ENCODE data around the gene MAN1A1. TPM values are rescaled to one million over a fixed set of nuclear protein-coding genes. Genes with fewer than 3 reads are reported as not detected.
A peak's percentile ranks its signal among the peaks of the same experiment; 100 is the strongest.

Gene MAN1A1
- total RNA-seq, 1 donor from 2014 or later, result 17.2 TPM

DNA sequence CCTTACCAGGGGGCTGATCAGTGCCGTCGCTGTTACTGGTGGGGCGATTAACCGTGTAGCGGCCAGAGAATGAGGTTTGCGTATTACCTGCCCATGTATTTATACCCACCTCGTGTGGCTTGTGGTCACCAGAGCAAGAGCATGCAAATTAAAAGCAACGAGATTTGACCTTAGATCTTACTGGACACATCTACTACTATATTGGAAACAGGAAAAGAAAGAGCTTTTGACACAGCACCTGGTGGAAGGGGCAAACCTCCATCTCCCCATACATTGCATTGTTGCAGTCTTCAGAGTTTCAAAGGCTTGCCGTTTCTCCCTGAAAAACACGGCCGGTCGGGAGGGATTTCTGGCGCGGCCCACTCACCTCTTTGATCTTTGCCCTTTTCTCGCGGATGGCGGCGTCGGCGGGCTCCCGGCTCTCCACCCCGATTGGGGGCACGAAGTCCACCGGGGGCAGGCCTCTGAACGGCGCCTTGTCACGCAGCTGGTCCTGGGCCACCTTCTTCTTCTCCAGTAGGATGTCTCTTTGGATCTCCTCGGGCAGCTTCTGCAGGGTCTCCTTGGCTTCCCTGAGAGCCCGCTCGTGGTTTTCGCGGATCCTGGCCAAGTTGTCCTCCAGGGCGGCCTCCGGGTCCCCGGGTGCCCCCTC is 1.3 kb downstream of the MAN1A1 start:
- no peak for ATAC-seq (ENCODE audit: poor library complexity)
- intact Hi-C loops (cut with DNase I), result loop anchor here (10.0 kb wide), 1 partner anchor 203 kb away; no protein-coding TSS in a partner anchor
- peak; percentile 54 for DNase-seq

DNA sequence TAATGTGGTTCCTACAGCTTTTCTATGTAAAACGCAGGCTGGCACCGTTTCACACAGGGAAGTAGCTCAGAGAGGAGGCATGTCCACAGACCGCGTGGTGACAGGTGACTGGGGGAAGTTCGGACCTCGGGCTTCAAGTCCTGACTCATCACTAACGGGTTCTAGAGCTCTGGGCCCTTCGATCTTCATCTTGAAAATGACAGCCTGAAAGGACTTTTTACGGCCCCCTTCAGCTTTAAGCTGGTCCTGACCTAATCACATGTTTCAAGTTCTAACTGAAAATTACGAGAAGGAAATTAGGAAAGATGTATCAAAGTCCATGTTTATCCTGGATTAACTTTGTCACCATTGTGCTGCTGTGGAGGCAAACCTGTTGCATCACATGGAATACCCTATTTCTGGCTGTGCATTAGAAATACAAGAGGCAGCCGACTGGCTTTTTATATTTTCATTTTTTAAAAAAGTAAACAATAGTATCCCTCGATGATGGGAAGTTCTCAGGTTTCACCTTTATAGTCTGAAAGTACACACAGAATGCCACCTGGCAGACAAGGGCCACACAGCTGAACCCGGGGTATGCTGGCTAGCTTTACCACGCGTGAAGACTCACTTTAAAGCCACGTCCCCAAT is 2.0 kb downstream of the MAN1A1 start:
- DNase-seq (peak; percentile 57), ATAC-seq (ENCODE audit: poor library complexity) (no peak)
- intact Hi-C loops (cut with DNase I), result loop anchor here (10.0 kb wide), 1 partner anchor 203 kb away; no protein-coding TSS in a partner anchor

DNA sequence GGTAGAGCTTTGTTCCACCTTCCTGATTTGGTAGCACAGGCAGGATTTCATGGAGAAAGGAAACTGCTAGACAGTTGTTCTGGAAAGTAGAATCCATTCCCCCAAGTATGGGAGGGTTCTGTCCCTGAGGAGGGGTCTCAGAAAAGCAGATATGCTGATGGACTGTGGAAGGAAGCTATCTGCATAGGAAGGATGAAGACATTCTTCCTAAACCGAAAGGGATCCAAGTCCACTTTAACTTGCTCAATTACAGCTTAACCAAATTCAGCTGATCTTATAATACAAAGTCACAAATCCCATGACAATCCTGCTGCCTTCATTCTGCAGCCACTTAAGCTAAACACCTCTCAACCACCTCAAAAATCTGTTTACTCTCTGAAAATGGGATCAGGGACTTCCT is 2.6 kb downstream of the MAN1A1 start:
- ATAC-seq (ENCODE audit: poor library complexity) (no peak), DNase-seq (no peak)
- intact Hi-C loops (cut with DNase I), result loop anchor here (10.0 kb wide), 1 partner anchor 202 kb away; no protein-coding TSS in a partner anchor

DNA sequence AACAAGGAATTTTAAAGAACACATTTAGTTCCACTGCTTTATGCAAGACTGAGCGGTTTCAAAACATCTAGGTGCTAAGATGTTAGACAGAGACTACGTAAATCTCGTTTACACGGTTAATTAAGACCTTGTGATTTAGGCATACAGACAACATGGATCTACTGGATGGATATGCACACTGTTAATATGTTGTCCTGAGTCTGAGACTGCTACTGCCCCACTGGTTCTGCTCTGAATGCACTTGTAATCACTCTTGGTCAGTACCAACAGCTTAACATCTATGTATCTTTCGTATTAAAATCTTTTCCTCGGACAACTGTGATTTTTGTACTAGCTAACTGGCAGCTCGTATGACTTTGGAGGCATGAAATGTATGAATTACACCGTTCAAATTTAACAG is 3.1 kb downstream of the MAN1A1 start:
- no peak for ATAC-seq (ENCODE audit: poor library complexity)
- no peak for DNase-seq
- intact Hi-C loops (cut with DNase I), result loop anchor here (10.0 kb wide), 1 partner anchor 202 kb away; no protein-coding TSS in a partner anchor

DNA sequence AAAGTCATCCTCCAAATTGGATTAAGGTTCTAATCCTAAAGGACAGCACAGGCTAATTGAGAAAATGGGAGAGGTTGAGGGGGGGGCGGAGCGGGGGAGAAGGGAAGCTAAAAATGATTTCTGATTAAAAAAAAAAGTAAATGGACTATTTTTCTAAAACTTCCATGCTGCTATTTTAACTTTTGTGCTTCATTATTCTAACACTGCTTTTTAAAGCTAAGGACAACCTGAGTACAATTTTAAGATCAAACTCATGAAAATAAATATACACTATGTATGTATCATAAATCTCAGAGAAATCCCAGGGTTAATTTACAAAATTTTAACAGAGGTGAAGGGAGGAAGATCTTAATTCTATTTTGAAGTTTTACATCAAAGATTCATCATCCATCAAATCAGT is 4.4 kb downstream of the MAN1A1 start:
- DNase-seq (no peak), ATAC-seq (ENCODE audit: poor library complexity) (no peak)
- intact Hi-C loops (cut with DNase I), result loop anchor here (10.0 kb wide), 1 partner anchor 200 kb away; no protein-coding TSS in a partner anchor

DNA sequence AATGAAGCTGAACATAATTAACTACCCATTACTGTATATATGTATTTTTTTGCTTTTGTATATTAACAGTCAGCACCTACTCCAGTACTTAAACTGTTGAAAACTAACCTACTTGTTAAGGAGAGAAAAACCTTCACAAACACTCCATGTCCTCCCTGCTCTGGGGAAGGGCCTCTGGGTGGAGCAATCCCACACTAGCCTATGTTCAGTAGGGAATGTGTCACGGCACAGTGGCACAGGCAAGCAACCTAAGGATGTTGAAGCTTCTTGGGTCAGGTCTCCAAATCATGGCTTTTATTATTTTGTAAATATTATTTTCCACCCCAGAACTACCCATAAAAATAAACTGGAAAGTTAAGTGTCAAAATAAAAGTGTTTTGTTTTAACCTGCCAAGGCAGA is 5.3 kb downstream of the MAN1A1 start:
- DNase-seq, result no peak
- intact Hi-C loops (cut with DNase I), result loop anchor here (10.0 kb wide), 1 partner anchor 200 kb away; no protein-coding TSS in a partner anchor
- ATAC-seq (ENCODE audit: poor library complexity), result no peak

DNA sequence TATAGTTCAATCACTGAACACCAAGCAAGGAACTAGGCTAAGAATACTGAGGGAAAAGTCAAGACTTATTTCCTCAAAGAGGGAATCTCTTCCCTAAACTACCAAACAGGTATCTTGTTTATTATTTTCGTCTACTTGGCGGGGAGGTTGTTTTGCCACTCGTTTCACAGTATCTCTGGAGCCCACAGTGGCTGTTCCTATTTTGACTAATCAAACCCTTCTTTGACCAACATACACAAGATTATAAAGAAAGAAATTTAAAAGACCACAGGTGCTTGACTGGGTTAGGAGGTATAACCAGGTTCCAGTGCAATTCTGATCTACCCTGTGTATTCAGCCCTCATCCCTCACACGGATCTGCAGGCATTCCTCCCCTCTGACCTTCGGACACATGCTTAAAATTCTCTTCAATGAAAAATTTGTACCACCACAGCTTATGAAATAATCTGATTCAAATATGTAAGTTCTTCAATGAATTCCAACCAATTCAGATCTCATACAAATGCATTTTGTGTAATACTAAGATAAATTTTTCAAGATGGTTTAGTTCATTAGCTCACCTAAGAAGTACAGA is 5.9 kb downstream of the MAN1A1 start:
- DNase-seq (no peak), ATAC-seq (ENCODE audit: poor library complexity) (no peak)
- intact Hi-C loops (cut with DNase I), result loop anchor here (10.0 kb wide), 1 partner anchor 199 kb away; no protein-coding TSS in a partner anchor

DNA sequence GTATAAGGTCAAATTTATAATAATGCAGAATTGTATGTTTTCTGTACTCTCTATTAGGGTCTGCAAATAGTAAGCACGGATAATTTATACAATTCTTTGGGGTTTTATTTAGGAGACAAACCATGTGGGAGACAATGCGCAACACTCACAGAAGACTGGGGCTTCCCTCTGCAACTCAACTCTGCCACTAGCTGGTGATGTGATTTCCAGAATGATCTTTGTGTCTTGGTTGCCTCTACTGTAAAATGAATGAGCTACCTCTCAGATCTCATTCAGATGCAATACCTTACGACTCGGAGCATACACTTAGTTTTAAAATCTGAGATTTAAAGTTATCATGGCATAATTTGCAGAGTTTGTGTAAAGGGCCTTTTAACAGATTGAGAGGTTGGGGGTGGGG is 6.4 kb downstream of the MAN1A1 start:
- ATAC-seq (ENCODE audit: poor library complexity) (no peak), DNase-seq (no peak)
- intact Hi-C loops (cut with DNase I), result loop anchor here (10.0 kb wide), 1 partner anchor 198 kb away; no protein-coding TSS in a partner anchor

DNA sequence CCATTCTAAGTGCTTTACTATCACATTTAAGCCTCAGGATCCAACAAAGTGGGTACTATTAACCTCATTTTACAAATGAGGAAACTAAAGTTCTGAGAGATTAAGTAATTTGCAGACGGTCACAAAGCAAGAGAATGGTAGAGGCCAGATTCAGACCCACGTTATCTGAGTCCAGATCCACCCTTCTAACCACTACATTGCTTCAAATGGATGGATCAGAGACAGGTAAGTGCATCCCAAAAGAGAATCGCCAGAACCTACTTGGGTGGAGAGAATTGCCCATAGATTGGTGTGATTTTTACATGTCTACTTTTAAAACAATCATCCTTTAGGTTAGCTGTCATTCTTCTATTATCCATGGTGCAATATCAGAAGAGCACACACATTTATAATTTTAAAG is 7.1 kb downstream of the MAN1A1 start:
- DNase-seq, result no peak
- intact Hi-C loops (cut with DNase I), result loop anchor here (10.0 kb wide), 1 partner anchor 198 kb away; no protein-coding TSS in a partner anchor
- no peak for ATAC-seq (ENCODE audit: poor library complexity)

DNA sequence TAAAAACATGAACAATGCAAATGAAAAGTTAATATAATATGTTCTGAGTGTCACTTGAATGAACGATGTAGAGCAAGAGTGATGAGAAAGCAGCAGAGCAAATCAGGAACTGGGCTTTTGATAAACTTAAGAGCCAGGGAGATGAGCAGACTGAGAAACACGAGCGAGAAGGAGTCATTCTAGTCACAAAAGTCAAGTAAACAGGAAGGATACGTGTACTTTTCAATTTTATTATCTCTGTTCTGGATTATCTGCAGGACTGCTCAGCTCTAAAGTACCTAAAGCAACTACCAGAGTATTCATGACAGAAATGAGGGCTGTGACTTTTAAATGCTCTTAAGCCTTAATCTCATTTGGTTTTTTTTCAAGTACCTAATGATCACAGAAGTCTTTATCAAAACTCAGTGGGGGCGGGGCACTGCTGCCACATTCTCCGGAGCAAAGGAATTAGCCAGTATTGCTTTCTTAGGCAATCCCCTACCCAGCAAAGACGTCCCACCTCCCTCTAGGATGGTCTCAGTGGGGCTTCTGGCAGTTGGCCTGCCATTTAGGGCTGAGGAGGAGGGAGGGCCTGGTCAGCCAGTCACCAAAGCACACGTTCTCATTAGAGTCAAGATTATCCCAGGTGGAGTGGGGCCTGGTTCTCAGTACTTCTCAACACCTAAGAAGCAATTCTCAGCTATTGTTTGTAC is 8.6 kb downstream of the MAN1A1 start:
- peak; percentile 36 for DNase-seq
- no peak for ATAC-seq (ENCODE audit: poor library complexity)
- intact Hi-C loops (cut with DNase I), result loop anchor here (10.0 kb wide), 1 partner anchor 196 kb away; no protein-coding TSS in a partner anchor

DNA sequence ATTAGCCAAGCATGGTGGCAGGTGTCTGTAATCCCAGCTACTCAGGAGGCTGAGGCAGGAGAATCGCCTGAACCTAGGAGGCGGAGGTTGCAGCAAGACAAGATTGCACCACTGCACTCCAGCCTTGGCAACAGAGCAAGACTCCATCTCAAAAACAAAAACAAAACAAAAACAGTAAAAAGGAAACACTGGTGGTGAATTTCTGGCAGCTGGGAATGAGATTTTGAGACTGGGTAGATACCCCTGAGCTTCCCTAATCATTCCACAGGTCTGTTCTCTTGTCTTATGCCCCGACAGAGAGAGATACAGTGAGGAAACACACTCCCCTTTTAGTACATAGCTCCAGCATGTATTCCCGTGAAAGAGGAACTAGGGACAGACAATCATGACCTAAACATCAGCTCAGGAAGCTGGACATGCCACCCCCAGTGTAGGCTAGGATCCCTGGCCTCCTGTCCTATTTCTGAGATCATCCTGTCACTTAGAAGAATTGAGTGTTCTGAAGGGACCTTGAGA is 9.6 kb downstream of the MAN1A1 start:
- ATAC-seq (ENCODE audit: poor library complexity) (peak; percentile 51), DNase-seq (peak; percentile 51)
- intact Hi-C loops (cut with DNase I), result loop anchor here (10.0 kb wide), 1 partner anchor 195 kb away; no protein-coding TSS in a partner anchor

DNA sequence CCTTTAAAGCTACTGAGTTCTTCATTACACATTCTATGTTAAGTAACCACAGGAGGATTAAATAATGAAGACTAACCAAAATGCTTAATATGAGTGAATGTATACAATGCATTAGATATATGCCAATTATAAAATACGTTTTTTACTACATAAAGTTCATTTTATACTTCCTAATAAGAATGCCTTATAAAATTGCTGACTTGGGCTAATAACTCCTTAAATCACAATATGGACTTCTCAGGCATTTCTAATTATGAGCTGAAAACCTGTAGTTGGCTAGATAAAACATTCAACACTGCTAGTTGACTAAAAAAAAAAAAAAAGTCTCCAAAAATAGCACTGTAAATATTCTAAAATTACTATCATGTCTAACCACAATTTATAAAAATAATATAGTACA is 11.8 kb downstream of the MAN1A1 start:
- DNase-seq, result no peak
- ATAC-seq (ENCODE audit: poor library complexity), result no peak
- intact Hi-C loops (cut with DNase I), result no loop called here

DNA sequence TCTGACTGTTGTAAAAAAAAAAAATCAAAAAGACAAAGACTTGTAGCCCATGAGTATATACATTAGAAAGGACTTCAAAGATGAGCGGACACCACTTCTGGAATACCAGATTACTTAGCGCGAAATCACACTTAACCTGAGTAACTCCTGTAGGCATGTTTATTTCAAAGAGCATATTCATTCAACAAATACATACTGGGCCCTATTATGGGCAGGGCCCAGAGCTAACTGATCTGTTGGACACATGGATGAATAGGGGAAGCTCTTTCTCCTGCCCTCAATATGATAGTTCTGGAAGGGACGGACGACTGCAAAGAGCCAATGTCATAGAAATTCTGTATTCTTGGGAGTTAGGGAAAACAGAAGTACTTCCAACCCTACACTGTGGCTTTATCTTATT is 12.3 kb downstream of the MAN1A1 start:
- DNase-seq (no peak), ATAC-seq (ENCODE audit: poor library complexity) (no peak)
- intact Hi-C loops (cut with DNase I), result no loop called here

DNA sequence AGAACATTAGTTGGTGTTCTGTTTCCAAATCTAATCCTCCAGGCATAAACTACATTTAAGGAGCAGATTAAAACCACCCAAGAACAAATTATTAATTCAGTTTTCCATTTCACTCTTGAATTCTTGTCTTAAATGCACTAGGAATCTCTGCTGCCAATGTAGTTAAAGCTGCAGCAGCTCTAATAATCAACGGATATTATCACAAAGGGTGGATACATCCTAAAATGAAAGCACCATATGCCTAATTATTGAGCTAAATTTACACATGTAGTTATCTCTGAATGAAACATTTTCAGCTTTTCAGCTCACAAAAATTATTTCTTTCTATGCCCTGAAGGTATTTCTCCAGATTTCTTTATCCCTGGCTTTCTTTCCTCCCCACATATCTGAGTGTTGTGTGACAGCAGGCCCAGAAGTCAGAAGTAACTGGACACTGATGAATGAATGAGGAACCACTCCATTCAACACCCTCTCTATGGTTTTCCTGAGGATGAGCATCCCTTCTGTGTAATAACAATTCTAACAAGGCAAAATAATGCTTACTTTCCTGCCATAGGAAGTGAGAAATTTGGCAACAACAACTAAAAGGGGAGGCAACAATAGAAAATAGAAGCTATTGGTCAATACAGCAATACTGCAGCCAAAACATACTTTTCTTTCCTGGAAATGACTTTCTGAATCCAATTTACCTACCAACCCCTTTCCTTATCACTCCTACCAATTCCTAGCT is 14.9 kb downstream of the MAN1A1 start:
- intact Hi-C loops (cut with DNase I), result no loop called here
- DNase-seq, result no peak
- ATAC-seq (ENCODE audit: poor library complexity), result peak; percentile 60

DNA sequence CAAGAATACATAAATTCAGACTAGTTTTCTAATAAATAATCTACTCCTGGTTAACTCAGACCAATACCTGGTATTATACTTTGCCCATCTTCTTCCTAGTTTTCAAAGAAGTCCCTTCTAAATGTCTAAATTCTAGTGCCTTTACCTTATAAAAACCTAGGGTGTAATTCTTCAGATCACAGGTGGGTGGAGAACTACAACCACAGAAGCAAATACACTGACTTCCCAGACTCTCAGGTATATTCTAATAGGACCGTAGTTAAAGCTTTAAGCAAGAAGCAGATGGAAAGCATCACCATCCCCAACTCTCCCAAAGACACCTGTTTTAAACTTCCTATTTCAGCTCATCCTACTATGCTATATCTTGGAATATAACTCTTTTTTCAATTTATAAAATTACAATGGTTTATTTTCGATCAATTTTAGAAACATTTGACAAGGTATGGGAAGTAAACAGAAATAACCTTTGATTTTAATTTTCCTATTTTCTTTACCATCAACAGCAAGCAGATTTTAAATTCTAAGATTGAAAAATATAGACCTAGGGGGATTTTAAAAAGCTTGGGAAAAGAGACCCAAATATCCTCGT is 15.8 kb downstream of the MAN1A1 start:
- ATAC-seq (ENCODE audit: poor library complexity), result no peak
- DNase-seq, result no peak
- intact Hi-C loops (cut with DNase I), result no loop called here

DNA sequence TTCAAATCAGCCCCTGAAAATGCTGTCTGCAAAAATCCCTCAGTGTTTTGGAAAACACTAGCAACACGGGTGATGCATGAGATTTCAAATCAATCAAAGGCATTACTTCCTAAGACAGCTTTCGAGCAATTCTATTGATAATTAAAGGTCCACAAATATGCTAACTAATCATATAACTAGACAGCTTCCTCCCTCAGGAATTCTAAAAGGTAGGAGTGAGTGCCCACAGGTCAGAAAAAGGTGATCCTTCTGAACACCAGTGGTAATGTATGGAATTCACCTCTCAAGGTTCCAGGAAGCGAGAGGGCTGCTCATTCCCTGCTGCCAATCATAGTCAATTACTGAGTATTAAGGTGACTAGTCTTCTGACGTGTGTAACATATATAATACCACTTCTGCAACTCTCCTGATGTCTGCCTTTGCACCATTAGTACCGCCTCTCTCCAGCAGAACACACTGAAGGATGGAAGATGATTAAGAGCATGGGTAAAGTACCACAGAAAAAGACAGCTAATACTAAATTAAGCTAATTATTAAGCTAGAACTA is 16.4 kb downstream of the MAN1A1 start:
- ATAC-seq (ENCODE audit: poor library complexity) (no peak), DNase-seq (no peak)
- intact Hi-C loops (cut with DNase I), result no loop called here

DNA sequence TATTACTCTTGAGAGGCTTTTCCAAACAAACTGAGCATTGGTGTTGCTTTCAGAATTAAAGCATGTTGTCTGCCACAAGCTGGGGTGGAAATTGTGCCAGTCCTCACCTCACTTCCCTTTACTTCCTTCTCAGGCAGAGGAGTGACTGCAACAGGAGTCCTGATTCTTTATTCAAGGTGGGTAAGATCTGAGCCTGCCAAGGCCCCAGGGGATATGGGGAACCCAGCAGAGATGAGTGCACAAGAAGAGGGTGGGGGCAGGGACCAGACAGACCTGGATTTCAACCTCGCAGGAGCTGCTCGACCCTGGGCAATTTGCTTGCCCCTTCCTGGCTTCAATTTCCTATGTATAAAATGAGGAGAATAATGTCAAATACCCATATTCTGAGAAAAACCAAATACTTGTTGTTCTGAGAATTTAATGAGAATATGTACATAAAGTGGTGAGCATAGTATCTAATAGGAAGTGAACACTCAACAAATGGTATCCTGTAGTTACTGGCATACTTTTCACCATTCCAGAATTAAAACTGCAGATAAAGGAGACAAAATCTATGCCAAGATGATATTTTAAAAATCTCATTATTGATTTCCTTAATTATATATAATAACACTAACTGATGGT is 17.8 kb downstream of the MAN1A1 start:
- no peak for ATAC-seq (ENCODE audit: poor library complexity)
- DNase-seq, result no peak
- intact Hi-C loops (cut with DNase I), result no loop called here

Measured in Right ventricle myocardium superior (tissue), 1 donor.